ENCODE results near the gene ELL. TPM values are rescaled to one million over a fixed set of nuclear protein-coding genes. Genes with fewer than 3 reads are reported as not detected.
A peak's percentile ranks its signal among the peaks of the same experiment; 100 is the strongest.

Gene ELL
- total RNA-seq, 1 donor from 2014 or later = 30.5 TPM

GRCh38 chr19:18474366-18474887 lies 47.4 kb downstream of the ELL start:
- no peak for DNase-seq (ENCODE audit: low spot score in 2 of 2)
- no peaks in the 10 kb centered on the region for H3K27me3 ChIP-seq
- no peak overlapping the region for H3K27ac ChIP-seq
- peaks cover 10 to 18% of the 10 kb centered on the region in 2 donors for H3K36me3 ChIP-seq
- TF ChIP-seq CTCF (IDR thresholded peaks at IDR 0.05) = no peak
- H3K9me3 ChIP-seq = no peaks in the 10 kb centered on the region
- intact Hi-C loops (cut with DNase I) = no loop called here
- H3K4me1 ChIP-seq = peaks cover 16 to 31% of the 10 kb centered on the region in 2 donors
- H3K4me3 ChIP-seq = no peak overlapping the region

- intact Hi-C loops (cut with DNase I) = no loop called here
- DNase-seq (ENCODE audit: low spot score in 2 of 2) = no peak
- H3K4me3 ChIP-seq = no peak overlapping the region
- no peaks in the 10 kb centered on the region for H3K9me3 ChIP-seq
- no peak for TF ChIP-seq CTCF (IDR thresholded peaks at IDR 0.05)
- H3K27ac ChIP-seq = no peak overlapping the region
- H3K27me3 ChIP-seq = no peaks in the 10 kb centered on the region
- peaks cover 10 to 18% of the 10 kb centered on the region in 2 donors for H3K36me3 ChIP-seq
- H3K4me1 ChIP-seq = peaks cover 12 to 32% of the 10 kb centered on the region in 2 donors
Observed at GRCh38 chr19:18473706-18474087, 48.2 kb downstream of the ELL start.

- peaks cover 10 to 18% of the 10 kb centered on the region in 2 donors for H3K36me3 ChIP-seq
- no peak for TF ChIP-seq CTCF (IDR thresholded peaks at IDR 0.05)
- H3K9me3 ChIP-seq = no peaks in the 10 kb centered on the region
- H3K4me3 ChIP-seq = no peak overlapping the region
- intact Hi-C loops (cut with DNase I) = no loop called here
- DNase-seq (ENCODE audit: low spot score in 2 of 2) = no peak
- H3K4me1 ChIP-seq = peaks cover 9 to 32% of the 10 kb centered on the region in 2 donors
- H3K27me3 ChIP-seq = no peaks in the 10 kb centered on the region
- H3K27ac ChIP-seq = no peak overlapping the region
Observed at GRCh38 chr19:18473003-18473705, 48.7 kb downstream of the ELL start.

- intact Hi-C loops (cut with DNase I) = no loop called here
Observed at GRCh38 chr19:18470787-18471186, 51.1 kb downstream of the ELL start.

GRCh38 chr19:18469069-18469846 lies 52.6 kb downstream of the ELL start:
- H3K27ac ChIP-seq = peak overlapping the region; percentile 13 to 41

More at GRCh38 chr19:18470787-18471186, 51.1 kb downstream of the ELL start:
- peaks cover 8 to 48% of the 10 kb centered on the region in 2 donors for H3K4me1 ChIP-seq
- H3K4me3 ChIP-seq = no peak overlapping the region
- no peak for DNase-seq (ENCODE audit: low spot score in 2 of 2)
- H3K9me3 ChIP-seq = no peaks in the 10 kb centered on the region
- H3K27me3 ChIP-seq = no peaks in the 10 kb centered on the region
- H3K36me3 ChIP-seq = peaks cover 10 to 18% of the 10 kb centered on the region in 2 donors
- no peak for TF ChIP-seq CTCF (IDR thresholded peaks at IDR 0.05)
- no peak overlapping the region for H3K27ac ChIP-seq

More at GRCh38 chr19:18469069-18469846, 52.6 kb downstream of the ELL start:
- Histone ChIP-seq H3K4me1 (peaks cover 17 to 54% of the 10 kb centered on the region in 2 donors), H3K9me3 (no peaks in the 10 kb centered on the region), H3K27me3 (no peaks in the 10 kb centered on the region), H3K36me3 (peaks cover 10 to 23% of the 10 kb centered on the region in 2 donors), H3K4me3 (no peak overlapping the region)
- peak; percentile 69 to 78 (median 72) for TF ChIP-seq CTCF (IDR thresholded peaks at IDR 0.05)
- intact Hi-C loops (cut with DNase I) = no loop called here
- DNase-seq (ENCODE audit: low spot score in 2 of 2) = peak in 1 of 2 donors; percentile 80
